Measurements from ENCODE around the gene EIF3A. TPM values are rescaled to one million over a fixed set of nuclear protein-coding genes. Genes with fewer than 3 reads are reported as not detected.
"Not testable (repeated sequence)": the region's sequence is repeated elsewhere in the genome, so short reads cannot be mapped to it uniquely, and the experiment has no call there.

The EIF3A gene
- total and polyA plus RNA-seq, 8 donors, result 37.3 to 156 (median 89.8) TPM

- Histone ChIP-seq H3K27ac (peak overlapping the region in 1 of 5 donors; percentile 56), H3K4me3 (no peak overlapping the region), H3K27me3 (no peaks in the 10 kb centered on the region), H3K36me3 (peaks cover 28 to 89% (median 82%) of the 10 kb centered on the region in 4 donors), H3K9me3 (no peaks in the 10 kb centered on the region), H3K4me1 (peaks cover 0 to 23% (median 11%) of the 10 kb centered on the region in 4 donors)
- intact Hi-C loops (cut with DNase I; ENCODE audit: low total_unique reads), result no loop called here
- TF ChIP-seq EP300 (IDR thresholded peaks at IDR 0.05), result no peak
- TF ChIP-seq POLR2AphosphoS5 (IDR thresholded peaks at IDR 0.05), result no peak
- no peak for TF ChIP-seq POLR2A (IDR thresholded peaks at IDR 0.05)
- no peak for TF ChIP-seq CTCF (IDR thresholded peaks at IDR 0.05)
- WGBS, 5 donors, result 94 to 99% (median 97%) methylated on average over 6 of the region's 6 CpGs
- no peak for DNase-seq
These were observed 35.8 kb upstream of the EIF3A start for GRCh38 chr10:119116326-119116951.

GRCh38 chr10:119115926-119116325 is 35.3 kb upstream of the EIF3A start:
- 83 to 90% (median 86%) methylated on average over 9 of the region's 9 CpGs for WGBS, 5 donors
- Histone ChIP-seq H3K4me3 (no peak overlapping the region), H3K27ac (peak overlapping the region in 2 of 5 donors; percentile 17 to 56), H3K36me3 (peaks cover 28 to 88% (median 84%) of the 10 kb centered on the region in 4 donors), H3K4me1 (peaks cover 0 to 22% (median 11%) of the 10 kb centered on the region in 4 donors), H3K27me3 (no peaks in the 10 kb centered on the region), H3K9me3 (no peaks in the 10 kb centered on the region)
- DNase-seq, result no peak
- intact Hi-C loops (cut with DNase I; ENCODE audit: low total_unique reads), result no loop called here
- TF ChIP-seq EP300 (IDR thresholded peaks at IDR 0.05) (no peak), POLR2A (IDR thresholded peaks at IDR 0.05) (no peak), CTCF (IDR thresholded peaks at IDR 0.05) (no peak), POLR2AphosphoS5 (IDR thresholded peaks at IDR 0.05) (no peak)

GRCh38 chr10:119113751-119114732 is 33.4 kb upstream of the EIF3A start:
- peak in 2 of 3 donors; percentile 8 to 64 for TF ChIP-seq POLR2AphosphoS5 (IDR thresholded peaks at IDR 0.05)
- no peak for TF ChIP-seq CTCF (IDR thresholded peaks at IDR 0.05)
- Histone ChIP-seq H3K4me1 (peaks cover 0 to 15% (median 5%) of the 10 kb centered on the region in 4 donors), H3K4me3 (no peak overlapping the region), H3K27me3 (no peaks in the 10 kb centered on the region), H3K27ac (peak overlapping the region in 2 of 5 donors; percentile 55 to 77), H3K9me3 (no peaks in the 10 kb centered on the region), H3K36me3 (peaks cover 30 to 89% (median 85%) of the 10 kb centered on the region in 4 donors)
- intact Hi-C loops (cut with DNase I; ENCODE audit: low total_unique reads), result no loop called here
- peak in 1 of 2 donors; percentile 33 for DNase-seq
- WGBS, 5 donors, result 73 to 91% (median 84%) methylated on average over 11 of the region's 11 CpGs

- no peaks in the 10 kb centered on the region for H3K9me3 ChIP-seq
- H3K4me3 ChIP-seq, result no peak overlapping the region
- no peak overlapping the region for H3K27ac ChIP-seq
- no peaks in the 10 kb centered on the region for H3K27me3 ChIP-seq
- peaks cover 36 to 85% (median 80%) of the 10 kb centered on the region in 4 donors for H3K36me3 ChIP-seq
- DNase-seq, result no peak
- TF ChIP-seq EP300 (IDR thresholded peaks at IDR 0.05) (no peak), CTCF (IDR thresholded peaks at IDR 0.05) (no peak), POLR2A (IDR thresholded peaks at IDR 0.05) (no peak), POLR2AphosphoS5 (IDR thresholded peaks at IDR 0.05) (no peak)
- 81 to 94% (median 91%) methylated on average over 4 of the region's 4 CpGs for WGBS, 5 donors
- intact Hi-C loops (cut with DNase I; ENCODE audit: low total_unique reads), result no loop called here
- peaks cover 0 to 15% (median 5%) of the 10 kb centered on the region in 4 donors for H3K4me1 ChIP-seq
These were observed 31.4 kb upstream of the EIF3A start for GRCh38 chr10:119112056-119112455.

- peaks cover 11 to 20% (median 16%) of the 10 kb centered on the region in 4 donors for H3K4me1 ChIP-seq
- H3K9me3 ChIP-seq; H3K27me3 ChIP-seq; DNase-seq; H3K4me3 ChIP-seq; H3K27ac ChIP-seq; intact Hi-C loops (cut with DNase I; ENCODE audit: low total_unique reads): not testable (repeated sequence)
- peaks cover 18 to 53% (median 51%) of the 10 kb centered on the region in 4 donors for H3K36me3 ChIP-seq
- 79 to 89% (median 88%) methylated on average over 2 of the region's 2 CpGs for WGBS, 5 donors
These were observed 27.2 kb upstream of the EIF3A start for GRCh38 chr10:119107771-119108170.

GRCh38 chr10:119107106-119107505 is 26.5 kb upstream of the EIF3A start:
- intact Hi-C loops (cut with DNase I; ENCODE audit: low total_unique reads); DNase-seq; H3K27me3 ChIP-seq; H3K9me3 ChIP-seq; H3K27ac ChIP-seq; H3K4me3 ChIP-seq: not testable (repeated sequence)
- peaks cover 11 to 20% (median 15%) of the 10 kb centered on the region in 4 donors for H3K4me1 ChIP-seq
- 82 to 95% (median 90%) methylated on average over 6 of the region's 6 CpGs for WGBS, 5 donors
- peaks cover 13 to 47% (median 44%) of the 10 kb centered on the region in 4 donors for H3K36me3 ChIP-seq

Measured in stomach (tissue), 9 donors.